CD4-positive, alpha-beta T cell treated with Interleukin-6 at 100 ng/mL for 8 hours (primary cell): Measurements from ENCODE around the gene FBXO8.

Experiments
- DNase-seq: peaks from one replicate; pipeline ENCODE4 v3.0.0-alpha.2; 2020; ENCODE audit warnings: mixed read lengths, low spot score

The FBXO8 gene

DNA sequence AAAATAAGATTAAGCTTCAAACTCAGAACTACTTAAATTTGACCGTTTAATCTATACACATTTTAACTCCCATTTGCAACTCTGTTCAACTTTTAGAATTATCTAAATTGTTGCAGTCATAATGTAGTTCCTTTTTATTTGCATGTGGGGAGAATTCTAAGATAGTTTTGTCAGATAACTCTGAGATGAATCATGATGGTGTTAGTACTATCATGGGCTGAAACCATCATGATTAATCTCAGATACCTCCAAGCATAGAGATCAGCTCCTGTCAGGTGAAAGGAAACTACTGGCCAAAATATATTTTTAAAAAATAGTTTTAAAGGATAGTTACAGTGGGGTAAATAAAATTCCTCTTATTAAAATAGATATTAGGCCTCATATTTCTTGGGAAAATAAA, 39.0 kb downstream of the FBXO8 start:
- DNase-seq = no peak

DNA sequence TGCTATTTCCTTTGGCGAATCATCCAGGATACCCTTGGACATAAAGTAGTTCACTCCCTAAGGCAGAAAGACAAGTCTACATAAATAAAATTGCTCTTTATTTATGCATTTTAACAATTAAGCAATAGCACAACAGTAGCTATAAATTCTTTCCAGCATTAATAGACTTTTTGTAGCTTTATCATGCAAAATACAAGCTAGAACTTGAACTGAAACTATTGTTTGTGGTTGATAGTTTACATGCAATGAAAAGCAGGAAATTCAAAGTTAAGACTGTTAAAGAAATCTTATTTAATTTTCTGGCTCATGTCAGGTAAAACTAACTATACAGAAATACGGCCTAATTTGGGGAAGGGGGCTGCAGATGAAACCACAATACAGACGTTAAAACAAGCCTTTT, 42.3 kb downstream of the FBXO8 start:
- DNase-seq = no peak

GRCh38 chr4:174236359-174236758, 47.1 kb downstream of the FBXO8 start:
- DNase-seq = no peak

DNA sequence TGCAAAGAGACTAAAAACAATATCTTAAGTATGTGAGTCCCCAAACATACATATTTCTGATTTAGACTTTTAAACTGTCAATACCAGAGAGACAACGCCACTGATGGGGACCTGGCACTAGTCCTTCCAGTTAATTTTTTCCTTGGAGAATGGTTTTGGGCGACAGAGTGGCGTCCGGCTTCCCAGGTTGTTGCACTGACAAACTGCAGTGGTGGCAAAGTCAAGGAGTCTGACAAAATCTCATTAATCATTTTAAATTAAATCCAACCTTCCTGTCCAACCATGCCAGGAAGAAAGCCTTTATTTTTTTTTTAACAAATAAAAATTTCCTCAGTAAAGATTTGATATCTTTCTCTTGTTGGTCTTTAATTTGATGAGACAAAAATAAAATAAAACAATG, 52.8 kb downstream of the FBXO8 start:
- DNase-seq = no peak

- no peak for DNase-seq
These were observed 53.3 kb downstream of the FBXO8 start for GRCh38 chr4:174230148-174230547.

DNA sequence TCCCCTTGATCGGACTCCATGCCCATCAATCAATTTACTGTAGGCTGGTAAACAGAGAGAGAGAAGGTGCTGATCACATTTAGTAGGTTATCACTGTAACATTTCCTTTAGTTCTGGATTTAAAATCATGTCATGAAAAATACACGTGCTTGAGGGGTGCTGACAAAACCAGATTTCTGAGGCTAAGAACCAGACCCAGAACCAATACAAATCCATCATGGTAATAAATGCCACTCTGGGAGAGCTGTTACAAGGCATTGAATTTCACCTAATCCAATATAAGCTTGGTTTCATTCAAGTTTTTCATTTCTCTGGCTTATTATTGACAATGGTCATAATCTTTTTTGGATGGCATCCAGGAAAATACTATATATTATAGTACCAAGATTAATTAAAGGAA, 54.5 kb downstream of the FBXO8 start:
- DNase-seq = no peak

DNA sequence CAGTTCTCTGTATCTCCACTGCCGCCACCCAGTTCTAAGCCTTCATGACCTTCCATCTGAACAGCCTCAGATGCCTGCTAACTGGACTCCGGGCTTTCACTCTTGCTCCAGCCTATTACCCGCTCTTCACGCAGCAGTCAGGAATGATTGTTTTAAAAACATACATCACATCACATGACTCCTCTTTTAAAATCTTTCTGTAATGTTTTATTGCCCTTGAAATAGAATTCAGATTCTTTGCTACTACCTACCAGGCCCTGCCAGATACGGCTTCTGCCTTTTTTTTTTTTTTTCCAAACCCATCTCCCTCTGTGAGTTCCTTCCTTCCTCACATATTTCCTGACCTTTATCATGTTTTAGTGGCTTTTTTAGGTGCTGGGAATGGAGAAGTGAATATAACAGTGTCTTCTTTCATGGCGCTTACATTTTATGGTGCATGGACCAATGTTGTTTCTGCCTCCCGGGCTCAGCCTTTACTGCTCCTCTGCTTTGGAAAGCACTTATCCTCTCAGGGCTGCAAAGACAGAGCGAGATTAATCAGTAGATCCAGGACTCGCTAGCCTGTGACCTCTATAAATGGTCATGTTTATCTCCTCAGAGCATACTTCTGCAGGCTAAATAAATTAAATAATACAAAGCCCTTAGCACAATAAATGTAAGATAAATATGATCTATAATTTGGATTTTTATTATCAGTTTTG, 58.0 kb downstream of the FBXO8 start:
- no peak for DNase-seq

DNA sequence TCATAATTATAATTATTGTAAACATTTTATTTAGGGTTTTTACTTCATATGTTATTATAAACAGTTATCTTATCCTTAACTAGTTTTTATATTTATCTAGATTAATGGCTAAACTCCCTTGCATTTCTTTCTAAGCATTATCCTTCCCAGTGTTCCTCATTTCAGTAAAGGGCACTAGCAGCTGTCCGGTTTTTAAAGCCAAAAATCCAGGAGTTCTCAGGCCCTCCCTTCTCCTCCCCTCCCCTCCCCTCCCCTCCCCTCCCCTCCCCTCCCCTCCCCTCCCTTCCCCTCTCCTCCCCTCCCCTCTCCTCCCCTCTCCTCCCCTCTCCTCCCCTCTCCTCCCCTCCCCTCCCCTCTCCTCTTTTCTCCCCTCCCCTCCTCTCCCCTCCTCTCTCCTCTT, 58.9 kb downstream of the FBXO8 start:
- DNase-seq = no peak

DNA sequence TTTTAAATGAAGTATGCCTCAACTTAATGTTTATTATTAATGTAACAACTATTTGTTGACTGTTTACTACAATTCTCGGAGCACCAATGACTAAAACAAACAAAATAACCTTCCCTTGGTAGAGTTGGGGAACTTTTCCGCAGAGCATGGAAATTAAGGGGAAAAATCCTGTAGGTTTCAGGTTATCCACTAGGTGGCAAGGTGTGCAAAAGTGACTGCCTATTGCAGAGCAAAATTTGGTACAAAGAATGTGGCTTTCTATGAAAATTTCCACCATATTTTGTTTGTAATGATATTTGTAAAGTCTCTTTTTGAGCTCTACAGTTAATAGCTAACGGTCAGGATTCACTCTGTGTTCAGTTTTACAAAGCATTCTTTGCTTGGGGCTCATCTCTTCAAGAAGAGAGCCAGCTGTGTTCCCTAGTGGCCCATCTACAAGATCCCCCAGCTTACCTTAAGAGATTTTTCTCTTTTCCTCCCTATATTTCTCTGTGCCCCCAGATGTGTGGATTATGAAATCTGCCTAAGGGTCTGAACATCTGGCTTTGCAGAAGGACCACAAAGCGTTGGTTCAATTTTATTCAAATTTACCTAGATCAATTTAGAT, 61.1 kb downstream of the FBXO8 start:
- DNase-seq = peak; percentile 20

DNA sequence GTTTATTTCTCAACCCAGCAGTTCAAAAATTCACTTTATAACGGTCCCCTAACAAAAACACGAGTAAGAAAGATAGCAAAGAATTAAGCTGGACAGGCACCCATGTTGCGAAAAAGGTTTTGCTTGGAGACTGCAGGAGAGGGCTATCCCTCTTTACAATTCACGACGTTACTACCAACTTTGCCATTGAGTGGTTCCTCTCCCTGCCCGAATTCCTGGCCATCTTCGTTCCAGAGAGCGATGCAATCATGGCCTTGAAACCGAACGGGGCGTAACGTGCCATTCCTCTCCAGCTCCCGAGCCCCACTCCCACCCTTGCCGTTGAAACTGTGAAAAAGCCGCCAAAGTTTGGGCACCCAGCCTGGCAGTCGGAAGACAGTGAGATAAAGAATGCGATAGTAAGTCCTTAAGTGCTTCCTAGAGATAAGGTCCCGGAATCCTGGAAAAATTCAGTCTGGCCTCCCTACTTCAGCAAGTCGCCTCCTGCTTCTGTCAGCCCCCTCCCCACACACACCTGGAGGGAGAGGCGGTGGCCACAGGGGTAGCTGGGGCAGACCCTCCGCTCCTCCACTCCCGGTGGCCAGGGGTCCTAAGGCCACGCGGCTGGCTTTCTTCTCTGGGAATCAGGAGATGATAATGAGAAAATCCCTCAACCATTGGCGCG, 65.2 kb downstream of the FBXO8 start:
- DNase-seq = no peak

DNA sequence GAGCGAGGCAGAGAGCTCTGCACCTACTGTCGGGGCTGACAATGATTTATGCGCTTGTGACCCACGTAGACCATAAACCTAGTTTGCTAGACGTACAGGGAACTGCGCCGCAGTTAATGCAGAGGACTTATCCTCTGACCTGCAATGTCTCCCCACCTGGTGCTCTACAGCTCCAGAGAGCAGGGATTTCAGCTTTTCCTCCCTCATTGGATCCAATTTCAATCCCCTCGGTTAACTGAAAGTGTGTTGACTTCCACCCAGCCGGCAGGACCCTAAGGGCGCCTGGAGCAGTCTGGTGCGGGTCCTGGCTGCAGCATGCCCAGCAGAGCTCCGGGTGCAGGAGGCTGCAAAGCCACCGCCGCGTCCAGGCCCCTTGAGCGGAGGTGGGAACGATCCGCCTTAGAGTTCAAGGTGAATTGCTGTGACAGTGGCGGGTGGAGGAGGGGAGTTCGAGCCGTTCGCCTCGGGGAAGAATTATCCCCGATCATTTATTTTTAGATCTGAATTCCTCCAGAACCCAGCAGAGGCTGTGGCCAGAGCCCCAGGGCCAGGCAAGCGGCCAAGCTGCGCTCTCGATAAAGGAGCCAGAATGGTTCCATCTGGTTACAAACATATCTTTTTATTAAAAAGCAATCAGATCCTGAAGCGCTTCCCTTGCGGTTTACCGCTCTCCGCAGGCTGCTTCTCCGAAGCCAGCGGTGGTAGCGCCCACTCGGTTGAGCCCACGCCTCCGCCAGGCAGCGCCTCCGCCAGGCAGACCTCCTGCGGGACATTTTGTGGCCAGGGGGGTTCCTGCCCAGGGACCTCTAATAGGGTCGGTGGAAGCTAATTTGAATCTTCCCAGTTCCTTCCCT, 66.0 kb downstream of the FBXO8 start:
- no peak for DNase-seq

GRCh38 chr4:174216799-174217272, 66.6 kb downstream of the FBXO8 start:
- no peak for DNase-seq

- no peak for DNase-seq
These were observed 67.3 kb downstream of the FBXO8 start for GRCh38 chr4:174215961-174216680.

- no peak for DNase-seq
These were observed 68.4 kb downstream of the FBXO8 start for GRCh38 chr4:174215057-174215456.

GRCh38 chr4:174214101-174214878, 69.2 kb downstream of the FBXO8 start:
- no peak for DNase-seq

- DNase-seq = no peak
These were observed 69.8 kb downstream of the FBXO8 start for GRCh38 chr4:174213731-174214100.

- no peak for DNase-seq
These were observed 71.4 kb downstream of the FBXO8 start for GRCh38 chr4:174212061-174212460.

- DNase-seq = no peak
These were observed 71.8 kb downstream of the FBXO8 start for GRCh38 chr4:174211622-174212044.

GRCh38 chr4:174210952-174211490, 72.4 kb downstream of the FBXO8 start:
- no peak for DNase-seq

GRCh38 chr4:174210354-174210753, 73.1 kb downstream of the FBXO8 start:
- no peak for DNase-seq

- DNase-seq = no peak
These were observed 74.1 kb downstream of the FBXO8 start for GRCh38 chr4:174209341-174209740.
